Islet precursor cell (in vitro differentiated cells): ENCODE data around the gene MAJIN.
"Not testable (repeated sequence)": the region's sequence is repeated elsewhere in the genome, so short reads cannot be mapped to it uniquely, and the experiment has no call there.

Experiments
- DNase-seq: peaks from one replicate; pipeline ENCODE4 v3.0.0-alpha.2; 2018

Gene MAJIN

DNA sequence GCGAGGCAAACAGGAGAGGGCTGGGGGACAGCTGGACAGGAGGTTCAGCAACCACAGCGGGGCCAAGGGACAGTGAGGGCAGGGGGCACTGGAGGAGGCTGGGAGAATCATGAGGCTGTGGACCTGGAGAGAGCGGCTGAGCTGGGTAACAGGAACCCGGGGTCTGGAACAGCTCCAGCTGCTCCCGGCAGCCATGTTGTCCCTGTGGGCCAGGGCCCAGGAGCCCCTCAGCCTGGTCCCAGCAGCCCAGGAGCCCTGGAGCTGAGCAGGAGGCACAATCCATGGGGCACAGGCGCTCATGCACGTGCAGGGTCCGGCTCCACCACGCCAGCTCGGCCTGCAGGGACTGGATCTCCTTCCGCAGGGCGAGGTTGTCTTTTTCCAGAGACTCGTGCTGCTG, 17.5 kb upstream of the MAJIN start:
- no peak for DNase-seq

DNA sequence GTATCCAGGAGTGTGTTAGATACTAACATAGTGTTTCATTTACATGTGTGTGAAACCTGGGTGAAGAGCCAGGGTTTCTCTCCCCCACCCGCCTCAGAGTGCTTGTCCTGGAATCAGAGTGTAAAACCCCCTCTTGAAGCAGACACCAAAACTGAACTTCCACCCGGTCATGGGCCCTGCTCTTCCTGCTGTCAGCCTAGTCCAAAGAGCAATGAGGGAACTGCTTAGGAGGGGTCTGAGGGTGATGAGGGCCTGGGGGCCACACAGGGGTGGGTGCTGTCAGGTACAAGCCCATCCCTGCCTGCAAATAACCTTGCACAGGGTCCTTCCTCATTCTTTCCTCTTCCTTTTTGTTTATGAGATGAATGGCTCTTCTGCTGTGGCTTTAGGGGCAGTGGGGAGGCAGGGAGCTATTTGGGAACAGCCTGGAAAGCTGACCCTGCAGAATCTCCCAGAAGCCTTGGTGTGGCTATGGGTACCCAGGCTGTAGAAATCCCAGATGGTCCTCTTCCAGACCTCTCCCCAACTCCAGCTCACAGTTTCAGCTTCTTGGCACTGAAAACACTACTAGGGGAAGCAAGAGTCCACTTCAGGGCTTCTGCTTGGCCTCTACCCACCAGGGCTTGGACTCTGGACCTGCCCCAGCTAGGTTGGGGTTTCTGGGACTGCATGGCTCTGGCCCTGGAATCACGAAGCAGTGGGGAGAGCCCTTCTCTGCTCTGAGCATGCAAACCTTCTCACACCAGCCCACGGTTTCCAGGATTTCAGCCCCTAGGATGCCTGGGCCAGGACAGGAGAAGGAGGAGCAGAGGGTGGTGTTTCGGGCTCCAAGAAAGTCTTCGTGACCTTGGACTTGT, 16.3 kb upstream of the MAJIN start:
- no peak for DNase-seq

DNA sequence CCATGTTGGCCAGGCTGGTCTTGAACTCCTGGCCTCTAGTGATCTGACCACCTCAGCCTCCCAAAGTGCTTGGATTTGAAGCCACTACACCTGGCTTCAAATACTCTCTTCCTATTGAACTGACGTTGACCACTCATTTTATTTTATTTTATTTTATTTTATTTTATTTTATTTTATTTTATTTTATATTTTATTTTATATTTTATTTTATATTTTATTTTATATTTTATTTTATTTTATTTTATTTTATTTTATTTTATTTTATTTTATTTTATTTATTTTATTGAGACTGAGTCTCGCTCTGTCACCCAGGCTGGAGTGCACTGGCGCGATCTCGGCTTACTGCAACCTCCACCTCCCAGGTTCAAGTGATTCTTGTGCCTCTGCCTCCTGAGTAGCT, 11.4 kb upstream of the MAJIN start:
- not testable (repeated sequence) for DNase-seq

DNA sequence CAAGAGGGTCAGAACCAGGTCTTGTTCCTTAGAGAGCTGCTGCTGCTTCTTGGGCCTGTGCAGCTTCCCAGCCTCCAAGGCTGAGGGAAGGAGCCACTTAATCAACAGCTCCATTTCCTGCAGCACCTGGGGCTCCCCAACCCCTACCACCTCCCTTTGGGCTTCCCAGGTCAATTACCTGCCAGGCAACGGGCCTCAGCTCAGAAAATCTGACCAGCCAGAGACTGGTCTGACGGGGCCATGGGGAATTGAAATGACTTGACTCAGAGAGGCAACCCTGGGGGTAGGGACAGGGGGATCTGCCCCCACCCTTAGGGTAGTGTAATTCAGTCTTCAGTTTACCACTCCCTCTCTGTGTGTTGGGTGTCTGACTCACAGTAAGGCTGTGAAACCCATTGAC, 4.7 kb upstream of the MAJIN start:
- no peak for DNase-seq

DNA sequence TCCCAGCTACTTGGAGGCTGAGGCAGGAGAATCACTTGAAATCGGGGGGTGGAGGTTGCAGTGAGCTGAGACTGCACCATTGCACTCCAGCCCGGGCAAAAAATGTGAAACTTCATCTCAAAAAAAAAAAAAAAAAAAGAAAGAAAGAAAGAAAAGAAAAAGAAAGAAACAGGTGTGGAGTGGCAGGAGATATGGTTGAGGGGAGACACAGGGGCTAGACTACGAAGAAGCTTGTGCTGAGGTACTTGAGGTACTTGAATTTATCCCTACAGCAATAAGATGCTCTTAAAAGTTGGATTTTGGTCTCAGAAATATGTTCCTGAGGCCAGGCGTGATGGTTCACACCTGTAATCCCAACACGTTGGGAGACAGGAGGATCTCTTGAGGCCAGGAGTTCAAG, 2.2 kb upstream of the MAJIN start:
- DNase-seq, result no peak

DNA sequence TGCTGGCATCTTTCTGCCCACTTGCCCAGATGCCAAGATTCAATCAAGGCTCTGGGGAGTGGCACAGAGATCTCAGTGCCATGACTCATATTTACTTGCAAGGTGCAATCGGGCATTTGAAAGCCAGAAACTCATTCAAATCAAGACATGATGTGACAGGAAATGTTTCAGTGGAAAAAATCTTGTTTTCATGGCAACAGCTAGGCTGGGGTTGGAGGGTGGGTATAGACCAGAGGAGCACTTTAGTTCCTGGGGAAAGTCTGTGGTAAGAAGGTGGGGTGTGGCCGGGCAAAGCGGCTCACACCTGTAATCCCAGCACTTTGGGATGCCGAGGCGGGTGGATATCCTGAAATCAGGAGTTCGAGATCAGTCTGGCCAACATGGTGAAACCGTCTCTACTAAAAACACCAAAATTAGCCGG, 1.2 kb downstream of the MAJIN start:
- DNase-seq, result no peak

DNA sequence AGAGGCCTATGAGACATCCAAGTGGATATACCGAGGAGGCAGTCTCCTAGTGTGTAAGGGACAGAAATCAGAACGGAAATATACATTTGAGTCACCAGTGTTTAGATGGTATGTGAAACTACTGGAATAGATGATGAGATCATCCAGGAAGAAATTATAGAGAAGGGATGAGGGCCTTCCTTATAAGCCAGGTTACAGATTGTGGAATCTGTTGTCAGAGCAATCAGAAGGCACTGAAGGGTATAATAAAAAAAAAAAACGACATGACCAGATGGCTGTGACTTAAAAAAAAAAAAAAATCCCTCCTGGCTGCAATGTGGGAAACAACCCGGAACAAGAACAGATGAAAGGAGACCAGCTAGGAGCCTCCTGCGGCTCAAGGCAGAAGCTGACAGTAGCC, 2.7 kb downstream of the MAJIN start:
- DNase-seq, result no peak

DNA sequence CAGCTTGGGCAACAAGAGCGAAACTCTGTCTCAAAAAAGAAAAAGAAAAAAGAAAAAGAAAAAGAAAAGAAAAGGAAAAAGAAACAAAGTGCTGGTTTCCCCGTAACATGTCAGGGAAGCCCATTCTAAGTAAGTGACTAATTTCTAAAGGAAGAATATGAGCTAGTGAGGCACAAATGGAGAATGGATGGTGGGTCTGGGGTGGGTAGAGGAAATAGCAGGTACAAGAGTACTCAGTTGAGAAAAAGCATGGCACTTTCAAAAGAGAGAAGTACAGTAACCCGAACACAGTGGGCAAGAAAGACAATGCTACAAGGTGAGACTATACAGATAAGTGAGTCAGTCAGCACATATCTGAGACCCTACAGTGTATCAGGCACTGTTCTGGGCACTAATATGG, 4.5 kb downstream of the MAJIN start:
- DNase-seq, result no peak

DNA sequence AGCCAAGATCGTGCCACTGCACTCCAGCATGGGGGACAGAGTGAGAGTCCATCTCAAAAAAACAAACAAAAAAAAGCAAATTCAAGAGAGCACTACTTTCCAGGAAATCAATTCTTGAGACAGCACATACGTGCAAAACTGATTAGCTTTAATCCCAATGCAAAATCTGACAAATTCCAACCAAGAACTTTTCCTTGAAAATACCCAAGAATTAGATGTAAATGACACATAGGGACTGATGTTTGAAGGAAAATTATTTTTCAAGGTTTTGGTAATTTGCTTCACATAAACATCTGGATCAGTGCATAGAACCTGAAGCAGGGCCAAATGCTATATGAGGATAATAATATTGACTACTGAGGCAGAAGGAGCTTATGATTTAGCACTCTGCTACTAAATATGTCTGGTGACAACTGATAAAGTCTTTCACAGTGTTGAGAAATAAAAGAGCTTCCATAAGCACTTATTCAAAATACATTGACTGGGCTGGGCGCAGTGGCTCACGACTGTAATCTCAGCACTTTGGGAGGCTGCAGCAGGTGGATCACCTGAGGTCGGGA, 8.8 kb downstream of the MAJIN start:
- DNase-seq, result no peak

DNA sequence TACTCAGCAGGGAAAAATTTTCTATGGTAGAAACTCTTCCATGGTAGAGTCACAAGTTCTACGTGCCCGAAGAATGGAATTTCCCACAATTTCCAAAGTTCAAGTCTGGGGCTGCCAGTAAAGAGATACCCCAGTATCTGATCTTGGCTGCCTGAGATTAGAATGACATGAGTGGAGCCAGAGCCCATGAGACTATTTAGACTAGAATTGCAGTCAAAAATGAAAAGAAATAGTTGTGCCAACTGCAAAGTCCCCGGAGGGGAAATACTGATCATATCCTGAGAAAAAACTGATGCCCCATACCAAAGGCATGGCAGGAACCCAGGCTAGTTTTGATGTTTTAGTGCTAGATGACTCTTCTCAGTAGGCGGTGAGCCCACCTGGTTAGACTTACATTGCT, 11.2 kb downstream of the MAJIN start:
- no peak for DNase-seq

DNA sequence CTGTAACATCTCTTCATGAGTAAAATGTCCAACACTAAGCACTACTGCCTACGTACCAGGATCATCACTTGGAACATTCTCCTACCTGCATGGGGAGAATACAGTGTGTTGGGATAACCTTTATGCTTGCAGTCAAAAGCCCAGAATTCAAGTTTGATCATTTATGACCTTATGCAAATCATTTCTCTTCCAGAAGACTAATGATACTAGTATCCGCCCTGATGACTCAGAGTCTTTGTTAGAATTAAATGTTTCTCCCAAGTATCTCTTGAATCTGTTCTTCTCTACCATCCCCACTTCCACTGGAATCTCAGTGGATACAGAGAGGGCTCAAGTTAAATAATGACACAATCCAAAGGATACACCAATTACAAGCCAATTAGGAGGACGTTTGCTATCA, 12.4 kb downstream of the MAJIN start:
- no peak for DNase-seq

DNA sequence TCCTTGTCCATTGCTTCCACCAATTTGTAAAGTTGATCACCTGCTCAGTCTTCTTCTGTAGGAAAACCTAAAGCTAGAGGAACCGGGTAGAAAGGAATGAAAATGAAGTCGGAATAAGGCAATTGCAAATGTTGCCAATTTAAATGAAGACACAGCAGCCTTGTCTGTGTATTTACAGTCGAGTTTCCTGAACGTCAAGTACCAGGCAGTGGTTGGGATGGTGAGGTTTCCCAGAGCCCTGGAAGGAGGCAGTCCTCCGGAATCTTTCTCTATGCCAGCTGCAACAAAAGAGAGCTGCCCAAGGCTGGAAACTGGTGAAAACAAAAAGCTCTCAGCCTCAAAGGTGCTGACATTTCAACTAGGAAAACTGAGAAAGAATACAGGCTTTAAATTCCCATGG, 17.7 kb downstream of the MAJIN start:
- no peak for DNase-seq

DNA sequence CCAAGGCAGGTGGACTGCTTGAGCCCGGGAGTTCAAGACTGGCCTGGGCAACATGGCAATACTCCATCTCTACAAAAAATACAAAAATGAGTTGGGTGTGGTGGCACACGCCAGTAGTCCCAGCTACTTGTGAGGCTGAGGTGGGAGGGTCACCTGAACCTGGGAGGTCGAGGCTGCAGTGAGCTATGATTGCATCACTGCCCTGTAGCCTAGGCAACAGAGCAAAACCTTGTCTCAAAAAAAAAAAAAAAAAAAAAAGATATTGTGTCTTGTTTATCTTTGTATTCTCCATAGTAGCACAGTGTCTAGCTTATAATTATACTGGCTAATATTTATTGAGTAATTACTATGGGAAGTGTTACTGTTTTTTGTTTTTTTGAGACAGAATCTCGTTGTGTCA, 20.4 kb downstream of the MAJIN start:
- DNase-seq, result no peak

DNA sequence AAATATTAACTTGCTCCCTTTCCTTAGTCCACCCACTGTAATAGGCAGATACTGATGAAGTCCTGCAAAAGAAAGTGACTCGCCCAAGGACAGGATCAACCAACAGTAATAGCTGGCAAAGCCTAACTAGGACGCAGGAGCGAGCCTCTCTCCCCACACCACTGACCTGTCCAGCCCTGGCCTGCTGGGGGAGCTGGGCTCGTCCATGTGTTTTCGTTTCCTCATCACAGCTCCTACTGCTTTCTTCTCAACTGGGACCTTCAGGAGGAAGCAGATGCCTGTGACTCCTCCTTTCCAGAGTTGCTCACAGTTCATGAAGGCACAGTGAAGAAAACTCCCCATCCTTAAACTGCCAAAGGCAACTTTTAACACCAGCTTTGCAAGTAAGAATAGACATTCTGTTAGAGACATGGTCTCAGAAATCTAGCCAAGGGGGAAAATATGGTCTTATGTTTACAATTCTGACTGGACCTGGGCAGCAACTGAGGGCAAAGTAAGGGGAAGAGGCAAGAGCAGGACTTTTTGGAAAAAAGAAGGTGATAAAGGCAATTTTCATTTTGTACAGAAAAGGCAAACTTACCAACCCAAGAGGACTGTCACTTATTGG, 24.6 kb downstream of the MAJIN start:
- DNase-seq, result peak; percentile 60

DNA sequence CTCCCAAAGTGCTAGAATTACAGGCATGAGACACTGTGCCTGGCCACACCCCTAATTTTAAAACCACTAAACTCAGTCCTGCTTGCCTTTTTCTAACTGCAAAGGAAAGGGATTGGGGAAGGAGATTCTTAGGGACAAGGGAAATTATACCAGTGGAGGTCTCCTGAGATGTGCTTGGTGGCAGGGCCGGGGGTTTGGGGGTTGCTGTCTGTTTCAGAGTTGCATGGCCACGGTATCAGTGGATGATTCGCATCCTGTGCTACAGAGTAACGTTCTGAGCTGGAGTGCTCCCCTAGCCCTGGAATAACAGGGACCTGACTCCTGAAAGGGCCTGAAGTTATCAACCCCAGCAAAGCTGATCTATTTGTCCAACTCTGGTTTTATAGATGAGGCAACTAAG, 35.4 kb downstream of the MAJIN start:
- no peak for DNase-seq

DNA sequence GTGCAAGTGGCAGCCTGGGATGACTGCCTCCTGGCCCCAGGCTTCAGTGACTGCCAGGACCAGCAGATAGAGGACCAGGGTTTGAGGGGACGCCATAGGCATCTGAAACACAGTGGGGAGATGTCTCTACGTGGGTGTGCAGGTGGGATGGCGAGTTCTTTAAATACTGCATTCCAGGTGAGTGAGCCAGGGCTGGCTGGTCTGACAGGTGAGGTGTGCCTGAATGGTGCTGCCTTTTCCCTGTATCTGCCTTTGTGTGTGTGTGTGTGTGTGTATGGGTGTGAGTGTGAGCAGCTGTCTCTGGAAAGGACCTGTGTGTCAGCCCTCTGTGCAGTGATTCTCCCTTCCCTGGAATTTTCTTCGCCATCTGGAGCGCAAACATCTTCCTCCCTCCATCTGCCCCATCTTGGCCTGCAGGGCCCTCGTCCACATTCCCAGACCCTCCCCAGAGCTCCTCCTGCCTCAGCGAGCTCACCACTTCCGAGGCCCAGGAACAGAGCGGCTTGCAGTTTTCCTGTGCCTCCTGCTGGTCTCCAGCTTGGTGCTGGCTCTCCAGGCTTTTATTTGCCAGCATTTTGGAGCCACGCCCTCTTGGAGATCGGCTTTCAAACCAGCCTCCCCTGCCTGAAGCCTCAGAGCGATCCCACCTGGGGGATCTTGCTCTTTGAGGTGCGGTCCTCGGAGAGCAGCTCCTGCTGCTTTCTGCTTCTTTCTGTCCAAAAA, 36.4 kb downstream of the MAJIN start, which contains the start of gene GPHA2:
TSS of gene GPHA2 (minus strand) at position 535 of the 723 bp plus-strand sequence. CDS start at position 102, 433 bp downstream.
- DNase-seq, result peak; percentile 89

DNA sequence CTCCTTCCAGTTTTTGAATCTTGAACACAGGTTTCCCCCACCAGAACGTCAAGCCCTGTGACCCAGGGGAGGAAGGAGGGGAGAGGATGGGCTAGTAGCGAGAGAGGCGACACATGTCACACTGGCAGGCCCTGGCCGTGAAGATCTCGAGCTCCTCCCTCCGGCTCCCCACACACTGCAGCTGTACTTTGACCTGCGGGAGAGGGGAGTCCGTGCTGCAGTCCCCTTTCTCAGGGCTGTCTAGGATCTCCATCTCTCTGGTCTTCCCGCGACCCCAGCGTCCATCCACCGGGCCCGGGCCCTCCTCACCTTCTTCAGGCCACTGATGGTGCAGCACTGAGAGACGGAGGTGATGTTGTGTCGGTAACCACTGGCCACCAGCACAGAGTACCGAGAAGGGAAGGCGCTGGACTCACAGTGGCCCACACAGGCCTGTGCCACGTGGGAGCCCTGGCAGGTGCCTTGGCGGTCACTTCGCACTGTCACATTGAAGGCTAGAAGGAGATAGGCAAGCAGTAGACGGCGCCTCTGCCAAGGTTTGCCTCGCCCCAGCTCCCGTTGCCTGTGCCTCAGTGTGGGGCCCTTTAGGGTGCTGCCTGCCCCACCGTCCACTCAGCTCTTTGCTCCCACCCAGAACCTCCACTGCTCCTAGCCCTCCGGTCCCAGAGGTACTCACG, 37.1 kb downstream of the MAJIN start:
- DNase-seq, result no peak

DNA sequence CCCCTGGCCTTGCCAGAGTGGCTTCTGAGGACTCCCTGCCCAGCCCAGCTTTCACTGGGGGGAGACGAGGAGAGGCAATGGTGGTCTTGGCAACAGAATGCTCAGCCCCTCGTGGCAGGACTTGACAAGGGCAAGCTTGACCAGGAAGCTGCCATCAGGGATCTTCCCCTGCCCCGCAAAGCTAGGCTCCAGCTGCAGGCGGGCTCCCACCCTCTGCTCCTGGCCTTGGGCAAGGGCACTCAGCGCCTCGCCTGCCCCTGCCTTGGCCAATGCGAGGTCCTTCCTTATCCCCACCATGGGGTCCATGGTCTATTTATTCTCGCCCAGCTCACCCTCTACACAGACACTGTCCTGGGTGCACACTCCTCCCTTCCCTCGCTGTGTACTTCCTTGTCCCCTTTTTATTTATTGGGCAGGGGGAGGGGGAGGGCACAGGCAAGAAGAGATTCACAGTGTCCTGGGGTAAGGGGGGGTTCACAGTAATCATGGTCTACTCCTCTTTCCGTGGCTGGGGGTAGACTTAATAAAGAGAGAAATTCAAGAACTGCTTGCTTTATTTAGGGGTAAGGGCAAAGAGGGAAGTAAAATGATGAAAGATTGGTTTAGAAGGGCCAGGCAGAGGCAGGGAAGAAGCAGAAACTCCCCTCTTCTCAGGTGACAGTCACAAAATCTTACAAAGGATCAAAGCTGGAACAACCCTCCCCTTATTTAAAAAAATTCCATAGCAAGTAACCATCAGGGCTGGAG, 37.8 kb downstream of the MAJIN start:
- DNase-seq, result no peak

DNA sequence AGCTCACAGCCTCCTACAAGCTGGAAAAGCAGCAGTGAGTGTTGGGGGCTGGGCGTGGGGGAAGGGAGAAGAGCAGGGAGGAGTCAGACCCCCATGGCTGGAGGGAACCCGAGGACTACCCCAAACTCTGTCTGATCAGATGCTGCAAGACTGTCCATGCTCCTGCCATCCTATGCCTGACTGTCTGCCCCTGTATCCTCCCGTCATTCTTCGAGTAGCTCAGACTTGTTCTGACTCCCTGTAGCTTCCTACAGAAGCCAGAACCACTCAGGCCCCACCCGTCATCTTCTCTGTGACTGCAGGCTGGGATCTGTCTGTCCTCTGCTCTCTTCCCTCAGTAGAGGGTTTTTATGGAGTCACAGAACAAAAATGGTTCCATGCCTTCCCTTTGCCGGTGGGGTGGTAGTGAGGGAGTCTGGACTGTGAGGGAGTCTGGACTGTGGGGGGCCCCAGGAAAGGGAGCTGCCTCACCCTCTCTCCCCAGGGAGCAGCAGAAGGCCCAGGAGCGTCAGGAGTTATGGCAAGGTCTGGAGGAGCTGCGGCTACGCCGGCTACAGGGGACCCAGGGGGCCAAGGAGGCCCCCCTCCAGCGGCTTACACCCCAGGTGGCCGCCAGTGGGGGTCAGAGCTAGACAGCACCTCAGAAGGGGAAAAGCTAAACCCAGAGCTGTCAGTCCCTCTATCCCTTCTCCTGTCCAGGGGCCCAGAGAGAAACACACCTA, 38.5 kb downstream of the MAJIN start:
- no peak for DNase-seq

DNA sequence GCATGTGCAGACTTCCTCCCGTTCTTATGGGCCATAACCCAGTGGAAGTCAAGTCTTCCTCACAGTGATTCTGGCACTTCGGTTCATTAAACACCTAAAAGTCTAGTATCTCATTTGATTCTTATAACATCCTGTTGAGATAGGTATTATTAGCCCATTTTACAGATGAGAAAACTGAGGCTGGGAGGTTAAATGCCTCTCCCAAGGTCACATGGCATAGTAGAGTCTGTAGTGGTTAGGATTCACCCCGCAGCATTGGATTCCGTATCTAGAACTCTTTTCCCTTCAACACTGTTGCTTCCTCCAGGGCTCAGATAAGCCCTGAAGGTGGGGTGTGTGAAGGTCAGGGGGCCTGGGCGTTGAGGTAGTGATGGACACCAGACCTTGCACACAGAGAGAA, 39.6 kb downstream of the MAJIN start:
- DNase-seq, result no peak

DNA sequence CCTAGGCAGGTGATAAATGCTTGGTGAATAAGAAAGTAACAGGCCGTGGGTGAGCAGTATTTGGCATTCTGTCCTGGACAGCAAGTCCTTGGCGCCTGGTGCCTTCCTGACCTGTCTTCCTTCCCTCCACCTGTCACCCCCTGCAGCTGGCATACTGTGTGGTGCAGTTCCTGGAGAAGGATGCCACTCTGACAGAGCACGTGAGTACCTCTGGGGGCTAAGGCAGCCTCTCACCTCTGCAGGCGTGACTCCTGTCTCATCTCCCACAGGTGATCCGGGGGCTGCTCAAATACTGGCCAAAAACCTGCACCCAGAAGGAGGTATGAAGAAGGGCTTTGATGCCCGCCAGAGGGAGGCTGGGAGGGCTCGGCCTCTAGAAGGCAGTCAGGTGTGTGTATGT, 40.6 kb downstream of the MAJIN start:
- DNase-seq, result no peak

DNA sequence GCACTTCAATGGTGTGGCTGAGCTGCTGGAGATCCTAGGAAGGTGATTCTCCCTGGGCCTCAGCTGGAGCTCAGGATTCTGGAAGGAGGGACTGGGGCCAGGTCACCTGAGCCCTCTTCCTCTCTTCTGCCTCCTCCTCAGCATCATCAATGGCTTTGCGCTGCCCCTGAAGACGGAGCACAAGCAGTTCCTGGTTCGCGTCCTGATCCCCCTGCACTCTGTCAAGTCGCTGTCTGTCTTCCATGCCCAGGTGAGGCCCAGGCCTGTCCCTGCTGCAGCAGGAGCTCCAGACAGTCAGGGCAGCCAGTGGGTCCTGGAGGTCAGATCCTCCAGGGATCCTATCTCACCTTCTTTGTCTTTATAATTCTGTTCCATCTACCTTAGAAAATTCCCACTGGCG, 41.6 kb downstream of the MAJIN start:
- DNase-seq, result no peak
